HepG2 (cell line): Measurements from ENCODE around the gene TCF3. TPM values are rescaled to one million over a fixed set of nuclear protein-coding genes. Genes with fewer than 3 reads are reported as not detected.

Experiments used
- ATAC-seq: fragments of 200-7000 bp; cut with Tn5 transposase; 3 replicates; pipeline ENCODE4 v1.9.1; 2020; ENCODE audit warnings: mild to moderate bottlenecking, moderate library complexity
- BruUV-seq: library from RNA; stranded (reverse); fragments of 400-500 nt; replicated peaks from 2 replicates; lab custom pipeline; 2021; lab: Mats Ljungman, UMichigan
- CTCF ChIA-PET: fragments of 300-600 bp; formaldehyde crosslinking; extraction: SDS; loops from one replicate; lab custom pipeline; 2021; ENCODE audit warnings: low total read pairs, inconsistent platforms, low intra/inter-chr PET ratio; lab: Yijun Ruan, JAX
- POLR2A ChIA-PET: fragments of 350-600 bp; sonication (Branson Sonifier 250); formaldehyde crosslinking; loops from one replicate; lab custom pipeline; 2020; ENCODE audit warnings: antibody characterized with exemption, inconsistent platforms; lab: Yijun Ruan, JAX
- DNase-seq: peaks from one replicate; pipeline ENCODE4 v3.0.0-alpha.2; 2015; ENCODE audit warnings: low spot score
- FAIRE-seq: peaks from 3 replicates; lab custom pipeline; 2011; peaks lifted over from hg19 to GRCh38; lab: Jason Lieb, UNC
- H2AFZ ChIP-seq: one replicate; pipeline ENCODE4 v1.6.1; 2011; ENCODE audit warnings: low read length, inconsistent platforms
- H3K27ac ChIP-seq: fragments of 300-600 bp; 3 replicates; pipeline ENCODE4 v1.8.0; 2011; ENCODE audit warnings: mixed run types, mild to moderate bottlenecking, mixed read lengths, low read length, inconsistent platforms; ENCODE audit not compliant: insufficient read depth; ENCODE audit errors: extremely low read length
- H3K27me3 ChIP-seq, 2 experiments: fragments of 200-600 bp in 1 of 2; 2 replicates in 1 of 2; 3 replicates in 1 of 2; pipeline versions ENCODE4 v1.6.0 to v1.8.0; 2011; ENCODE audit warnings: low read length in 2 of 2, mild to moderate bottlenecking in 2 of 2, moderate library complexity in 2 of 2, inconsistent platforms in 1 of 2; ENCODE audit not compliant: insufficient read depth in 2 of 2, control insufficient read depth in 1 of 2
- H3K36me3 ChIP-seq, 2 experiments: fragments of 200-600 bp in 1 of 2; replicated peaks in 1 of 2; 2 replicates in 1 of 2; 3 replicates in 1 of 2; pipeline versions ENCODE4 v1.5.1 to v1.8.0; 2011; ENCODE audit warnings: low read length in 2 of 2, inconsistent platforms in 1 of 2; ENCODE audit not compliant: insufficient read depth in 2 of 2, control insufficient read depth in 1 of 2
- H3K4me1 ChIP-seq: 2 replicates; pipeline ENCODE4 v1.5.1; 2012; ENCODE audit warnings: low read length, inconsistent platforms; ENCODE audit not compliant: insufficient read depth
- H3K4me2 ChIP-seq: 2 replicates; pipeline ENCODE4 v1.6.0; 2011; ENCODE audit warnings: low read depth, low read length, inconsistent platforms
- H3K4me3 ChIP-seq, 3 experiments: fragments of 200-600 bp in 1 of 3; sonication (generic), shearing (Covaris generic) in 1 of 3; replicated peaks in 1 of 3; 2 replicates each; pipeline ENCODE4 v1.5.1; 2011 to 2016; ENCODE audit warnings: low read length in 3 of 3, inconsistent platforms in 2 of 3, low read depth in 2 of 3, mild to moderate bottlenecking in 2 of 3, control low read depth in 1 of 3, mixed read lengths in 1 of 3; ENCODE audit not compliant: insufficient read depth in 1 of 3
- H3K79me2 ChIP-seq: one replicate; pipeline ENCODE4 v1.6.1; 2011; ENCODE audit warnings: low read length, inconsistent platforms; ENCODE audit not compliant: insufficient read depth
- H3K9ac ChIP-seq: 2 replicates; pipeline ENCODE4 v1.6.0; 2011; ENCODE audit warnings: mild to moderate bottlenecking, low read depth, low read length, inconsistent platforms; ENCODE audit not compliant: insufficient read depth
- H3K9me3 ChIP-seq: 2 replicates; pipeline ENCODE4 v1.5.1; 2012; ENCODE audit warnings: mild to moderate bottlenecking, low read length
- H4K20me1 ChIP-seq: 2 replicates; pipeline ENCODE4 v1.6.0; 2011; ENCODE audit warnings: inconsistent platforms, mild to moderate bottlenecking, low read length, moderate library complexity; ENCODE audit not compliant: insufficient read depth
- KDM3A ChIP-seq: IDR thresholded peaks from 2 replicates; pipeline ENCODE4 v1.6.1; 2018; ENCODE audit warnings: low read depth, missing compliant biosample characterization
- ZNF121 ChIP-seq: sonication (generic); formaldehyde crosslinking; IDR thresholded peaks from 2 replicates; pipeline ENCODE4 v1.5.0; 2020; ENCODE audit warnings: mild to moderate bottlenecking, missing genetic modification reagents
- ZNF766 ChIP-seq: sonication (generic); formaldehyde crosslinking; IDR thresholded peaks from 2 replicates; pipeline ENCODE4 v1.5.0; 2020; ENCODE audit warnings: missing genetic modification reagents, borderline replicate concordance
- WGBS: methylation state at CpG from one replicate; pipeline ENCODE4 v1.1.6; 2017; ENCODE audit warnings: low lambda C conversion rate; 5-methylcytosine and 5-hydroxymethylcytosine counted together
- in situ Hi-C: cut with HindIII; loops from 2 replicates; pipeline ENCODE4 v1.10.0; 2017; ENCODE audit warnings: low pct_unique_long_range_greater_than_20kb; ENCODE audit not compliant: extremely low pct_ligation_motif_present
- intact Hi-C: fragments of 100-400 bp; cut with micrococcal nuclease; formaldehyde crosslinking; loops from one replicate; pipeline ENCODE4 v1.10.0; 2022; ENCODE audit not compliant: unreplicated experiment
- polyA plus RNA-seq, 8 experiments: library from polyadenylated mRNA; depleted of rRNA in 3 of 8; stranded (reverse) in 7 of 8; unstranded in 1 of 8; fragments of >200 nt; fragmentation: Illumina TruSeq in 4 of 8; extraction: Trizol in 4 of 8; gene quantifications; 2 replicates each; pipeline versions ENCODE4 v1.2.1 to v1.2.3, GENCODE V29; 2011 to 2016; ENCODE audit warnings: low read depth in 4 of 8, missing spikeins in 1 of 8, mixed read lengths in 1 of 8; ENCODE audit not compliant: insufficient read depth in 1 of 8
- total RNA-seq, 5 experiments: library from RNA; depleted of rRNA; stranded (reverse); fragments of >200 nt; fragmentation: Illumina TruSeq; extraction: Trizol; gene quantifications; 2 replicates each; pipeline ENCODE4 v1.2.3, GENCODE V29; 2016; ENCODE audit warnings: low read depth in 1 of 5
- TF ChIP-seq, protein P1 (sequence below): sonication (generic); formaldehyde crosslinking; IDR thresholded peaks from 2 replicates; pipeline ENCODE4 v1.5.0; 2020; ENCODE audit warnings: mild to moderate bottlenecking, missing genetic modification reagents

The TCF3 gene
- total and polyA plus RNA-seq, 2 of the 13 experiments (the other 11 are each of a cell fraction or from before 2014, with no cell fraction given) = 51.4 to 53.2 TPM

DNA sequence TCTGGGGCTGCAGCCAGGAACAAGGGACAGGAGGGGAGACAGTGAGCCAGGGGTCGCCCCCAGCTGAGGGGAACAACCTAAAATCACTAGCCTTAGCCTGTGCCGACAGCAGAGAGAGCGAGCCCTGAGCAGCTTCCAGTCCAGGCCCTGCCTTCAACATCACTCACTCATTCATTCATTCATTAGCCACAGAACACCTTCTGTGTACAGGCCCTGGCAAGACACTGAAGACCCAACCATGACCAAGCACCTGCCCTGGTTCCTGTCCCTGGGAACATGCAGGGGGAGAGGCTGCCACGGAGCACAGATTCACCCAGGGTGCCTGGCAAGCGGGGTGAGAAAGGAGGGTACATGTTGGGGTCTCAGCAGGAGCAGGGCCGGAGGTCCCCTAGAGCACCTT is 89.2 kb downstream of the TCF3 start:
- Histone ChIP-seq H4K20me1 (0 out of 2 replicates have a peak, but pooled peaks cover 6% of the 10 kb centered on the region), H3K4me3 (no peak overlapping the region), H3K9ac (no peak overlapping the region), H3K36me3 (peaks cover 0 to 4% of the 10 kb centered on the region in 2 experiments; a peak in 3 of 5 replicates), H2AFZ (no peak overlapping the region), H3K4me1 (peaks cover 8% of the 10 kb centered on the region), H3K4me2 (no peak overlapping the region), H3K9me3 (no peaks in the 10 kb centered on the region), H3K79me2 (peaks cover 11% of the 10 kb centered on the region), H3K27me3 (no peaks in the 10 kb centered on the region), H3K27ac (no peak overlapping the region)
- DNase-seq = no peak
- no TSS peak for BruUV-seq
- POLR2A ChIA-PET = no interaction called here
- in situ Hi-C loops = no loop called here
- no peak for ATAC-seq
- CTCF ChIA-PET = no interaction called here
- no peak for FAIRE-seq
- WGBS = 83% methylated on average over 1 of the region's 6 CpGs
- intact Hi-C loops = no loop called here
- no peak for TF ChIP-seq KDM3A

DNA sequence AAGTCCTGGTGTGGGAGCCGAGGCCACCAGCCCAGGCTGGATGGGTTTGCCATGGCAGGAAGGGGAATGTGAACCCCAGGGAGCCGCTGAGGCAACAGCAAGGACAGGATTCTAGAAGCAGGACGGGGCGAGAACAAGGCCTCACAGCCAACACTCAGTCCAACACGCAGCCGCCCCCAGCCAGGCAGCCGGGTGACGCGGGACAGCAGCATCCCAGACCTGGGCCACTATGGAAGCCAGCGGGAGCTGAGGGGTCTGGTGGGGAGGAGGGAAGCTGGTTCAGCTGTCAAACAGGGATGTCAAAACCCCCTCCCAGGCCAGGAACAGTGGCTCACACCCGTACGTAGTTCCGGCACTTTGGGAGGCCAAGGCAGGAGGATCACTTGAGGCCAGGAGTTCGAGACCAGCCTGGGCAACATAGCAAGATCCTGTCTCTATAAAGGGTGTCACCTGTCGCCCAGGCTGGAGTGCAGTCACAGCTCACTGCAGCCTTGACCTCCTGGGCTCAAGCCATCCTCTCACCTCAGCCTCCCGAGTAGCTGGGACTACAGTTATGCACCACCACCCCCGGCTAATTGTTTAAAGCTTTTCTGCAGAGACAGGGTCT is 91.1 kb downstream of the TCF3 start:
- peaks cover 10% of the 10 kb centered on the region for H3K79me2 ChIP-seq
- 0 out of 2 replicates have a peak, but pooled peaks cover 6% of the 10 kb centered on the region for H4K20me1 ChIP-seq
- TF ChIP-seq, protein P1, sequence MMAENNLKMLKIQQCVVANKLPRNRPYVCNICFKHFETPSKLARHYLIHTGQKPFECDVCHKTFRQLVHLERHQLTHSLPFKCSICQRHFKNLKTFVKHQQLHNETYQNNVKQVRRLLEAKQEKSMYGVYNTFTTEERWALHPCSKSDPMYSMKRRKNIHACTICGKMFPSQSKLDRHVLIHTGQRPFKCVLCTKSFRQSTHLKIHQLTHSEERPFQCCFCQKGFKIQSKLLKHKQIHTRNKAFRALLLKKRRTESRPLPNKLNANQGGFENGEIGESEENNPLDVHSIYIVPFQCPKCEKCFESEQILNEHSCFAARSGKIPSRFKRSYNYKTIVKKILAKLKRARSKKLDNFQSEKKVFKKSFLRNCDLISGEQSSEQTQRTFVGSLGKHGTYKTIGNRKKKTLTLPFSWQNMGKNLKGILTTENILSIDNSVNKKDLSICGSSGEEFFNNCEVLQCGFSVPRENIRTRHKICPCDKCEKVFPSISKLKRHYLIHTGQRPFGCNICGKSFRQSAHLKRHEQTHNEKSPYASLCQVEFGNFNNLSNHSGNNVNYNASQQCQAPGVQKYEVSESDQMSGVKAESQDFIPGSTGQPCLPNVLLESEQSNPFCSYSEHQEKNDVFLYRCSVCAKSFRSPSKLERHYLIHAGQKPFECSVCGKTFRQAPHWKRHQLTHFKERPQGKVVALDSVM (CRISPR knock-in tag) = 0 out of 2 replicates have a peak, but pooled peaks have one; percentile 56
- no peak for TF ChIP-seq ZNF766 (CRISPR knock-in tag)
- peak; percentile 78 for TF ChIP-seq ZNF121 (CRISPR knock-in tag)
- H3K4me3 ChIP-seq = no peak overlapping the region
- WGBS = 97% methylated on average over 11 of the region's 17 CpGs
- H3K9ac ChIP-seq = no peak overlapping the region
- no peaks in the 10 kb centered on the region for H3K9me3 ChIP-seq
- H3K4me2 ChIP-seq = no peak overlapping the region
- no peaks in the 10 kb centered on the region for H3K27me3 ChIP-seq
- peaks cover 8% of the 10 kb centered on the region for H3K4me1 ChIP-seq
- DNase-seq (no peak), FAIRE-seq (no peak), ATAC-seq (no peak)
- ChIA-PET POLR2A (no interaction called here), CTCF (no interaction called here)
- in situ Hi-C loops (no loop called here), intact Hi-C loops (no loop called here)
- BruUV-seq = no TSS peak
- H3K36me3 ChIP-seq = peaks cover 0 to 4% of the 10 kb centered on the region in 2 experiments; a peak in 3 of 5 replicates
- H3K27ac ChIP-seq = no peak overlapping the region
- no peak overlapping the region for H2AFZ ChIP-seq
